IMR-90 (cell line): ENCODE measurements around the gene RAB31. TPM values are rescaled to one million over a fixed set of nuclear protein-coding genes. Genes with fewer than 3 reads are reported as not detected.

Experiments used
- microRNA-seq, 2 experiments: library from miRNA; stranded (forward) in 1 of 2; unstranded in 1 of 2; fragments of 10-50 nt in 1 of 2; fragments of <30 nt in 1 of 2; gene quantifications in 1 of 2; microRNA quantifications in 1 of 2; one replicate each; pipeline versions ENCODE3 to v1.1.0; 2013 to 2020; ENCODE audit not compliant: insufficient read depth in 1 of 2, insufficient read length in 1 of 2, unreplicated experiment in 1 of 2
- polyA plus RNA-seq, 3 experiments: library from polyadenylated mRNA; depleted of rRNA; stranded (reverse); fragments of >200 nt; gene quantifications; 2 replicates each; pipeline ENCODE4 v1.2.3, GENCODE V29; 2012; ENCODE audit warnings: low replicate concordance in 1 of 3
- small RNA-seq, 5 experiments: library from RNA; depleted of rRNA; stranded (forward); fragments of <200 nt; gene quantifications; one replicate each; pipeline ENCODE3, GENCODE V24; 2012
- total RNA-seq: library from RNA; depleted of rRNA; stranded (reverse); fragments of >200 nt; gene quantifications from 2 replicates; pipeline ENCODE4 v1.2.3, GENCODE V29; 2012; rRNA removed

Gene RAB31
- total and polyA plus RNA-seq, 2 of the 4 experiments (the other 2 are of a cell fraction), result 13.8 to 26.9 TPM

Small RNAs within 50 kb of the gene (microRNA-seq; reads per million reads assigned to microRNA genes)
- gene RN7SL862P (ENCODE audit: insufficient read depth, insufficient read length) (not detected), gene RNA5SP449 (ENCODE audit: insufficient read depth, insufficient read length) (not detected)

Small RNAs within 50 kb of the gene (small RNA-seq; reads per million reads assigned to genes)
- 0 reads per million in 5 experiments for gene RN7SL862P
- gene RNA5SP449, result 0 reads per million in 5 experiments

Other genes with a start within 250 kb of the RAB31 start
- gene RALBP1, start 232.8 kb upstream of the RAB31 start, total RNA-seq, result 38.2 and 58.9 TPM in 2 replicates
- gene RALBP1, start 232.8 kb upstream of the RAB31 start, polyA plus RNA-seq (2012; rRNA removed), result 30.6 and 31.6 TPM in 2 replicates
- gene PPP4R1, start 93.7 kb upstream of the RAB31 start, total RNA-seq, result 123 and 131 TPM in 2 replicates
- gene PPP4R1, start 93.7 kb upstream of the RAB31 start, polyA plus RNA-seq (2012; rRNA removed), result 70.9 and 80.6 TPM in 2 replicates
- gene TXNDC2, start 177.7 kb downstream of the RAB31 start, total RNA-seq, result under 0.01 and 0.18 TPM in 2 replicates
- 0.16 TPM in 1 of 2 replicates, not detected in the other for gene TXNDC2, start 177.7 kb downstream of the RAB31 start, polyA plus RNA-seq (2012; rRNA removed)
- 206 and 273 TPM in 2 replicates for gene VAPA, start 205.7 kb downstream of the RAB31 start, total RNA-seq
- gene VAPA, start 205.7 kb downstream of the RAB31 start, polyA plus RNA-seq (2012; rRNA removed), result 164 and 199 TPM in 2 replicates